Naive thymus-derived CD8-positive, alpha-beta T cell (primary cell): ENCODE measurements around the gene CTPS2. TPM values are rescaled to one million over a fixed set of nuclear protein-coding genes. Genes with fewer than 3 reads are reported as not detected.
"Not testable (repeated sequence)": the region's sequence is repeated elsewhere in the genome, so short reads cannot be mapped to it uniquely, and the experiment has no call there.

Experiments
- ATAC-seq, 2 donors: fragments of 150-1000 bp; cut with Tn5 transposase in 1 of 2; sonication (Bioruptor Pico), chemical (Tn5 transposase) in 1 of 2; 1 replicate in 1 of 2; 2 replicates in 1 of 2; pipeline ENCODE4 v1.10.0; 2021; ENCODE audit warnings: mild to moderate bottlenecking in 2 of 2, moderate library complexity in 2 of 2
- POLR2A ChIA-PET: fragments of 350-600 bp; sonication (Branson Sonifier 250); formaldehyde crosslinking; loops from one replicate; lab custom pipeline; 2021; ENCODE audit warnings: antibody characterized with exemption; lab: Charles Lee
- DNase-seq, 10 donors: peaks; one replicate each; pipeline versions ENCODE4 v3.0.0 to v3.0.0-alpha.2; 2020 to 2022
- H3K27ac Mint-ChIP-seq, 10 donors: one replicate each; pipeline ENCODE4 v1.8.0; 2020 to 2022; ENCODE audit warnings: mild to moderate bottlenecking in 10 of 10, mixed read lengths in 10 of 10, moderate library complexity in 4 of 10, inconsistent platforms in 1 of 10
- H3K27me3 Mint-ChIP-seq, 5 donors: one replicate each; pipeline ENCODE4 v1.8.0; 2021 to 2022; ENCODE audit warnings: mixed read lengths in 5 of 5
- H3K36me3 Mint-ChIP-seq, 3 donors: one replicate each; pipeline ENCODE4 v1.8.0; 2020 to 2022; ENCODE audit warnings: mixed read lengths in 3 of 3, mild to moderate bottlenecking in 2 of 3, inconsistent platforms in 1 of 3
- H3K4me1 Mint-ChIP-seq, 4 donors: one replicate each; pipeline ENCODE4 v1.8.0; 2021 to 2022; ENCODE audit warnings: mixed read lengths in 4 of 4
- H3K4me3 Mint-ChIP-seq, 10 donors: one replicate each; pipeline ENCODE4 v1.8.0; 2020 to 2022; ENCODE audit warnings: mild to moderate bottlenecking in 10 of 10, mixed read lengths in 10 of 10, moderate library complexity in 6 of 10, inconsistent platforms in 1 of 10
- H3K9me3 Mint-ChIP-seq, 9 donors: one replicate each; pipeline ENCODE4 v1.8.0; 2020 to 2022; ENCODE audit warnings: mixed read lengths in 9 of 9, mild to moderate bottlenecking in 3 of 9, inconsistent platforms in 1 of 9, moderate library complexity in 1 of 9
- polyA plus RNA-seq, 3 donors: library from polyadenylated mRNA; unstranded; fragments of 300-500 nt; fragmentation: Illumina TruSeq; gene quantifications; one replicate each; pipeline ENCODE4 v1.2.3, GENCODE V29; 2021
- total RNA-seq, 8 experiments: library from RNA in 2 of 8; stranded (reverse) in 2 of 8; gene quantifications; one replicate each; pipeline ENCODE4 v1.2.3 and lab custom pipeline; 2021 to 2026

Gene CTPS2, protein sequence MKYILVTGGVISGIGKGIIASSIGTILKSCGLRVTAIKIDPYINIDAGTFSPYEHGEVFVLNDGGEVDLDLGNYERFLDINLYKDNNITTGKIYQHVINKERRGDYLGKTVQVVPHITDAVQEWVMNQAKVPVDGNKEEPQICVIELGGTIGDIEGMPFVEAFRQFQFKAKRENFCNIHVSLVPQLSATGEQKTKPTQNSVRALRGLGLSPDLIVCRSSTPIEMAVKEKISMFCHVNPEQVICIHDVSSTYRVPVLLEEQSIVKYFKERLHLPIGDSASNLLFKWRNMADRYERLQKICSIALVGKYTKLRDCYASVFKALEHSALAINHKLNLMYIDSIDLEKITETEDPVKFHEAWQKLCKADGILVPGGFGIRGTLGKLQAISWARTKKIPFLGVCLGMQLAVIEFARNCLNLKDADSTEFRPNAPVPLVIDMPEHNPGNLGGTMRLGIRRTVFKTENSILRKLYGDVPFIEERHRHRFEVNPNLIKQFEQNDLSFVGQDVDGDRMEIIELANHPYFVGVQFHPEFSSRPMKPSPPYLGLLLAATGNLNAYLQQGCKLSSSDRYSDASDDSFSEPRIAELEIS
- 1 to 10 TPM; 7.8 to 8.2 TPM for total RNA-seq
- polyA plus RNA-seq: 1 to 10 TPM; 4.3 to 5.0 (median 4.5) TPM
- 5.1 to 21.7 (median 15.3) reads per million in 6 experiments for total RNA-seq (lab: John Stamatoyannopoulos, UW)

DNA sequence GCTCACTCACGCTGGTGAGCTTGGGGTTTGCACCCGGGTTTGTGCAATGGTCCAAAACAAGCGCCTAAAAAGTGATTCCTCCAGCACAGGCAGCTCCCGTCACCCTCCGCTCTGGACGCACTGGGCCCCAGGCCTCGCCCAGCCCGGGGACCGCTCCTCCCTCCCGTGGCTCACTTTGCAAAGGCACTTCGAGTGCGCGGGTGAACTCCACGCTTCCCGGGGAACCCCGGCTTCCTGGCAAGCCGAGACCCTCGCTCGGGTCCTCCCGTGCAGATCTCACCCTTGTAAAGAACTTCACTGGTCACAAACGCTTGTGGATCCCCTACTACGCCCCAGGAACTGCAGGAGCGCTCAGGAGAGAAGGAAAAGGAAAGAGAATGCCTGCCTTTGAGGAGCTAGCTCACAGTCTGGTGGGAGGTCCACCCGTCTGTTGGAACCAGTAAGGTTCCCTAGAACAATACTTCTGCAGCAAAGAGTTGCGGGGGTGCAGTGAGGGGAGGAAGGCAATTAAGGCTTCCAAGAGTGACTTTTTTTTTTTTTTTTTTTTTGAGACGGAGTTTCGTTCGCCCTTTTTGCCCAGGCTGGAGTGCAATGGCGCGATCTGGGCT is at the start of gene CTPS2:
Gene CTPS2 (minus strand): TSS at position 122 of the 608 bp plus-strand sequence. CDS start 9,767 bp downstream, outside the sequence.
- peak in 9 of 10 donors; percentile 19 to 64 (median 47) for DNase-seq
- H3K36me3 Mint-ChIP-seq: peaks cover 0 to 2% (median 0%) of the 10 kb centered on the region in 3 donors
- no peaks in the 10 kb centered on the region for H3K27me3 Mint-ChIP-seq
- H3K27ac Mint-ChIP-seq: peak within 1 kb of the TSS; percentile 83 to 95 (median 92)
- peaks cover 10 to 23% (median 18%) of the 10 kb centered on the region in 4 donors for H3K4me1 Mint-ChIP-seq
- H3K4me3 Mint-ChIP-seq: peak within 1 kb of the TSS; percentile 83 to 93 (median 90)
- ATAC-seq: peak; percentile 87
- H3K9me3 Mint-ChIP-seq: no peaks in the 10 kb centered on the region
- POLR2A ChIA-PET: interaction anchor here (0.6 to 1.1 kb wide), 5 partner anchors 73 to 1038 kb away, joined by 3 to 6 read pairs (median 4); partner anchors contain the start of genes AP1S2 and RBBP7

DNA sequence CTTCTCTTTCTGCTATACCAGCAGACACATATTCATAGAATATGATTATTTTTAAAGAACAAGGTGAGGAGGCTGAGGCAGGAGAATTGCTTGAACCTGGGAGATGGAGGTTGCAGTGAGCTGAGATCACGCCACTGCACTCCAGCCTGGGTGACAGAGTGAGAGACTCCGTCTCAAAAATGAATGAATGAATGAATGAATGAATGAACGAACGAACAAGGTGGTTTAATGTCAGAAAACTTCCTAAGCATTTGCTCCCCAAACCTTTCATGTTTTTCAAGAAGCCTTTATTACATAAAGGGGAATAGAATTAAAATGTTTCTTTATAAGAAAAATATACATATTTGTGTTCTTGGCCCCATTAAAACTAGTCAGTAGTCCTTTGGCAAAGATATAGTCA is 49.0 kb upstream of the CTPS2 start:
- H3K9me3 Mint-ChIP-seq: not testable (repeated sequence)
- POLR2A ChIA-PET: interaction anchor here (0.7 kb wide), 1 partner anchor 23 kb away, joined by 4 read pairs; no protein-coding TSS in a partner anchor

DNA sequence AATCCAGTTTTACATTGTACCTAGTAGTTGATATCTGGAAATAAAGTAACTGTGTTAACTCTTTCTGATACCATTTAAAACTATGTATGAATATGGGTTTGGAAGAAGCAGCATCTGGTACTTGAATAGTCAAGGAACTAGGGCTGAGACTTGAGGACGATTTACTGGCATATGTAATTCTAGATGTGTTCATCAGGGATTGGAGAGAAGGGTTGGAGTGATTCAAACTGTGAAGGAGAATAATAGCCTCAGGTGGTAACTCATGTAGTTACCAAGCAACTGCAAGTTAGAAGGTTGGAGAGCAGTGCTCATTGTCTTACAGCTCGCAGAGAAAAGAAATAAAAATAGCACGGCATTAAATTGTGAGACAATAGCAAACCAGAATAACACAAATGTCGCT is 44.3 kb upstream of the CTPS2 start:
- H3K4me1 Mint-ChIP-seq: peaks cover 0 to 3% (median 0%) of the 10 kb centered on the region in 4 donors
- no peak overlapping the region for H3K4me3 Mint-ChIP-seq
- DNase-seq (no peak), ATAC-seq (no peak)
- H3K27ac Mint-ChIP-seq: no peak overlapping the region
- peaks cover 9 to 66% (median 16%) of the 10 kb centered on the region in 3 donors for H3K36me3 Mint-ChIP-seq
- H3K27me3 Mint-ChIP-seq: no peaks in the 10 kb centered on the region
- POLR2A ChIA-PET: no interaction called here
- H3K9me3 Mint-ChIP-seq: no peaks in the 10 kb centered on the region

More for the DNA sequence above, 49.0 kb upstream of the CTPS2 start:
- H3K4me1 Mint-ChIP-seq, H3K27me3 Mint-ChIP-seq, ATAC-seq, H3K4me3 Mint-ChIP-seq, H3K27ac Mint-ChIP-seq, DNase-seq: not testable (repeated sequence)
- peaks cover 7 to 37% (median 7%) of the 10 kb centered on the region in 3 donors for H3K36me3 Mint-ChIP-seq

DNA sequence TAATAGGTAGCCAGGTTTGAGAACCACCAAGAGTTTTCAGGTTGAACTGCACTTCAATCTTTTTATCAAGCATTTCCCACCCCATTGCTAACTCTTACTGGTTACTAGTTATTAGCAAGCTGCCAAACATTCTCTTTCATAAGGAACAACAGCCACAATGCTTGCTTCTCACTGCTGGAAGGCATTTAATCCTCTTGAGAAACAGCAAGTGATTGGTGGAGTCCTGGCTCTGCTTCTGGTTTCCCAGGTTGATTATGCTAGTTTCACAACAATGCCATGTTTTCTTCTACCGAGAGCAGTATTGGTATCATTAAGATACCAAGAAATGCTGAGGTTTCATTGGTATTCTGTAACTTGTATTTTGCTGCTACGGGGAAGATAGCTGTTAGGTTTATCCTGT is 41.5 kb upstream of the CTPS2 start:
- Mint-ChIP-seq H3K27ac (peak overlapping the region in 1 of 10 donors; percentile 34), H3K4me1 (peaks cover 0 to 3% (median 0%) of the 10 kb centered on the region in 4 donors), H3K36me3 (peaks cover 7 to 56% (median 16%) of the 10 kb centered on the region in 3 donors), H3K9me3 (no peaks in the 10 kb centered on the region), H3K27me3 (no peaks in the 10 kb centered on the region), H3K4me3 (no peak overlapping the region)
- DNase-seq (no peak), ATAC-seq (no peak)
- POLR2A ChIA-PET: no interaction called here

DNA sequence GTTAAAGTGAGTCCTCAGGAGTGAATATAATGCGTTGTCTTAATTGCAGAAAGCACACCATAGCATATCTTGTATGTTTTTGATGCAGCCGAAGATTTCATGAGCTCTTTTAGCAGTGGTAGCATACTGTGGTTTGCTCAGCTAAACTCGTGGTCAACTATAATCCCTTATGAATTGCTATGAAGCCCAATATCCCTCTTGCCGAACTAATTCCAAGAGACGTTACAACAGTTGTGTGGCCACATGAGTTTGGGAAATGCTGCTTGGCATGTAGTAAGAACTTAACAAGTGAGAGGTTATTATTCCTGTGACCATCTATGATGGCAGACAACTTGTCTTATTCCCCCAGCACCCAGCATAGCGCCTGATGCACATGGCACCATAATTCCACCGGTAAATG is 37.7 kb upstream of the CTPS2 start:
- POLR2A ChIA-PET: interaction anchor here (0.5 kb wide), 1 partner anchor 31 kb away, joined by 3 read pairs; the partner anchor contains the start of gene SYAP1
- Mint-ChIP-seq H3K27me3 (no peaks in the 10 kb centered on the region), H3K4me3 (no peak overlapping the region), H3K36me3 (peaks cover 0 to 57% (median 5%) of the 10 kb centered on the region in 3 donors), H3K9me3 (no peaks in the 10 kb centered on the region), H3K4me1 (peaks cover 0 to 3% (median 0%) of the 10 kb centered on the region in 4 donors), H3K27ac (peak overlapping the region in 1 of 10 donors; percentile 63)
- DNase-seq: no peak
- no peak for ATAC-seq

DNA sequence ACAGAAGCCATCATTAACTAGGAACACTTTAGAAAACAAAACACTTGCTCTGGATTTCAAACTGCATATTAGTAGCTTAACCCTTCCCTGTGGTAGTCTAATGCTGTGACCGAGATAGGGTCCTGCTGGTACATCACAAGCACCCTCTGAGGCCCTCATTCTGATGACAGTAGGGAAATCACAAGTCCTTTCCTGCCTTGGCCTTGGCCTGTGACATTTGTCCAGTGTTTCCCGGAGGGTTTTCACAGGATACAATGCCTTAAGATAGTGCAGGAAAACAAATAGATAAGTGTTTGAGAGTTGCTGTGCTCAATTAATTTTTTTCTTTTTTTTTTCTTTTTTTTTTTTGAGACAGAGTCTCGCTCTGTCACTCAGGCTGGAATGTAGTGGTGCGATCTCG is 36.0 kb upstream of the CTPS2 start:
- peaks cover 0 to 3% (median 0%) of the 10 kb centered on the region in 4 donors for H3K4me1 Mint-ChIP-seq
- DNase-seq (no peak), ATAC-seq (no peak)
- H3K4me3 Mint-ChIP-seq: no peak overlapping the region
- H3K9me3 Mint-ChIP-seq: no peaks in the 10 kb centered on the region
- no peak overlapping the region for H3K27ac Mint-ChIP-seq
- H3K36me3 Mint-ChIP-seq: peaks cover 3 to 56% (median 5%) of the 10 kb centered on the region in 3 donors
- POLR2A ChIA-PET: no interaction called here
- H3K27me3 Mint-ChIP-seq: no peaks in the 10 kb centered on the region

DNA sequence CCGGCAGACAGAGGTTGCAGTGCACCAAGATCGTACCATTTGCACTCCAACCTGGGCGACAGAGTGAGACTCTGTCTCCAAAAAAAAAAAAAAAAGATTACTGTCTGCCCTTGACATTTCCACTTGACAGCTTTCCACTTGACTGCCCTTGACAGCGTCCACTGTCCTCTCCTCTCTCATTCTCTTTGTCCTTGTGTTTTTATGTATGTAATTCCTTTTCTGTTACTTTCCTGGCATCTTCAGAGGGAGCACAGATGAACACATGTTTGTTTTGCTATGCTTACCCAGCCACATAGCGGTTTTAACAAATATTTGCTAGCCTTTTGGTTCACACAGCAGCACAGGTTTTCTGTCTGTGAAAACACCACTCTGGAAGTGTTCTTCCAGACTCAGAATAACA is 33.2 kb upstream of the CTPS2 start:
- DNase-seq (no peak), ATAC-seq (no peak)
- Mint-ChIP-seq H3K27me3 (no peaks in the 10 kb centered on the region), H3K4me1 (no peaks in the 10 kb centered on the region), H3K9me3 (no peaks in the 10 kb centered on the region), H3K4me3 (no peak overlapping the region), H3K27ac (peak overlapping the region in 1 of 10 donors; percentile 71), H3K36me3 (peaks cover 3 to 67% (median 5%) of the 10 kb centered on the region in 3 donors)
- POLR2A ChIA-PET: no interaction called here

DNA sequence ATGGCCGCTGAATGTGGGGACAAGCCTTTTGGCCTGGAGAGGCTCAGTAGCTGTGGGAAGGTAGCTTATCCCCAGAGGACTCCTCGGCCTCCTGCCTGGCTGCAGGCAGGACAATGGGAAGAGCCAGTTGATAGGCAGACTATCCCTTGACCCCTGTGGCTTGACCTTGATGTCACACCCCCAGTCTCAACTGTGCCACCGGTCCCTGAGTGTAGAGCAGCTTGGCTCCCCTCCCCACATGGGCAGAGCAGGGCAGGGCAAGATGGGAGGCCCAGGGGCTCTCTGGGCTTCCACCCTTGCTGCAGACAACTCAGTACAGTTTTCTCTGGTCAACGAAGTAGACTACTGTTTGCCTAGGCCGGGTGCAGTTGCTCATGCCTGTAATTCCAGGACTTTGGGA is 32.6 kb upstream of the CTPS2 start:
- H3K4me3 Mint-ChIP-seq: peak overlapping the region in 1 of 10 donors; percentile 15
- POLR2A ChIA-PET: no interaction called here
- DNase-seq (no peak), ATAC-seq (no peak)
- H3K27ac Mint-ChIP-seq: peak overlapping the region in 4 of 10 donors; percentile 14 to 71 (median 39)
- no peaks in the 10 kb centered on the region for H3K27me3 Mint-ChIP-seq
- H3K9me3 Mint-ChIP-seq: no peaks in the 10 kb centered on the region
- no peaks in the 10 kb centered on the region for H3K4me1 Mint-ChIP-seq
- H3K36me3 Mint-ChIP-seq: peaks cover 3 to 67% (median 5%) of the 10 kb centered on the region in 3 donors

DNA sequence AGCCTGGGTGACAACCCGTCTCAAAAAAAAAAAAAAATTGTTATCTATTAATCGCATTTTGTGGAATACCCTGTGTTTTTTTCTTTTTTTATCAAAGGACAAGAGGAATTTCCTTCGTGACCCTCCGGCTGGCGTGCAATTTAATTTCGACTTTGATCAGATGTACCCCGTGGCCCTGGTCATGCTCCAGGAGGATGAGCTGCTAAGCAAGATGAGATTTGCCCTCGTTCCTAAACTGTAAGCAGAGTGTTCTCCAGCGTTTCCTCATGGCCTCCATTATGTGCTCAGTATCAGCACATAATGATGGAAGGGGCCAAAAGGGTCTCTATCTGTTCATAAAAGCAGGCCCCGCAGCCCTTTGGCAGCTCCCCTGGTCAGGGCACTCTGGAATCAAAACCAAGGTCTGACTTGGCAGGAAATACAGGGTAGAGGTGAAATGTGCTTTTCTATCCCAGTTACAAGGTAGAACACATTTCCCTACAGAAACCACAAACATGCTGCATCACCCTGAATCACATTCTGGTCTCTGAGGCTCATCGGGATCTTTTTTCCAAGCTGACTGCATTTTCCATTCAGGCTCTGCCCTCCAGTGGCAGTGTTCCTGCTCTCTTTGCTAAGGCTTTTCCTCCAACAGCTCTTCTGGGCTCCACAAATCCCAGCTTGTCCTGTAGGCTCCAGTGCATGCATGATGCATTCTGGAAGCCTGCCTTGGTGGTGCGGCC is 31.3 kb upstream of the CTPS2 start:
- Mint-ChIP-seq H3K4me3 (no peak overlapping the region), H3K27me3 (no peaks in the 10 kb centered on the region), H3K4me1 (no peaks in the 10 kb centered on the region), H3K36me3 (peaks cover 3 to 73% (median 5%) of the 10 kb centered on the region in 3 donors), H3K9me3 (no peaks in the 10 kb centered on the region), H3K27ac (peak overlapping the region in 1 of 10 donors; percentile 11)
- DNase-seq (no peak), ATAC-seq (no peak)
- POLR2A ChIA-PET: no interaction called here

DNA sequence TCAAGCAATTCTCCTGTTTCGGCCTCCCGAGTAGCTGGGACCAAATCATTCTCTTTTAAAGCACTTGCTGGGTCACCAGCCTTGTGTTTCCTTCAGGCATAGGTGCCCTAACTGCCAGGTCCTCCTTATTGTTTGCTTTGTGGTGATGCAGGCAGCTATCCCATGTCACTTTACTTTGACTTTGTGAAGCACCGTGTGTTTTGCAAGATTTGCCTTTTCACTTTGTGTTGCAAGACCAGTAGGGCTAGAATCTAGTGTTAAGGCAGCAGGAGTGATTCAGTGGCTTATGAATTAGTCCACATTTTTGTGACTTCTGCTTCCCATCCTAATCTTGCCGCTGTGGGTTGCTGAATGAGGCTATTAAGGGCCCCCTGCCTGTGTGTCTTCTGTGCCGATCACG is 27.1 kb upstream of the CTPS2 start:
- H3K36me3 Mint-ChIP-seq: peaks cover 3 to 71% (median 5%) of the 10 kb centered on the region in 3 donors
- no peak overlapping the region for H3K4me3 Mint-ChIP-seq
- no peaks in the 10 kb centered on the region for H3K9me3 Mint-ChIP-seq
- no peak for ATAC-seq
- no peak for DNase-seq
- POLR2A ChIA-PET: no interaction called here
- H3K27me3 Mint-ChIP-seq: no peaks in the 10 kb centered on the region
- H3K27ac Mint-ChIP-seq: peak overlapping the region in 4 of 10 donors; percentile 9 to 74 (median 44)
- H3K4me1 Mint-ChIP-seq: no peaks in the 10 kb centered on the region

DNA sequence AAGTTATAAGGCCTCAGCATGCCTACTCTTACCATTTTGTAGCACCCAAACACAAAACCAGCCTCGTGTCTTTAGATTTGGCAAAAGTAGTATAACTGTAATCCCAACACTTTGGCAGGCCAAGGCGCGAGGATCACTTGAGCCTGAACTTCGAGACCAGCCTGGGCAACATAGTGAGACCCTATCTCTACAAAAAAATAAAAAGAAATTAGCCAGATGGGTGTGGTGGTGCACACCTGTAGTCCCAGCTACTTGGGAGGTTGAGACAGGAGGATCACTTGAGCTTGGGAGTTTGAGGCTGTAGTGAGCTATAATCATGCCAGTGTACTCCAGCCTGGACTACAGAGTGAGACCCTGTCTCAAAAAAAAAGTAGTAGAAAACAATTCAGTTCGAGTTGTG is 24.6 kb upstream of the CTPS2 start:
- POLR2A ChIA-PET: no interaction called here
- H3K27ac Mint-ChIP-seq: no peak overlapping the region
- no peaks in the 10 kb centered on the region for H3K9me3 Mint-ChIP-seq
- DNase-seq: no peak
- peaks cover 0 to 56% (median 0%) of the 10 kb centered on the region in 3 donors for H3K36me3 Mint-ChIP-seq
- H3K27me3 Mint-ChIP-seq: no peaks in the 10 kb centered on the region
- ATAC-seq: no peak
- no peak overlapping the region for H3K4me3 Mint-ChIP-seq
- peaks cover 3 to 8% (median 6%) of the 10 kb centered on the region in 4 donors for H3K4me1 Mint-ChIP-seq

DNA sequence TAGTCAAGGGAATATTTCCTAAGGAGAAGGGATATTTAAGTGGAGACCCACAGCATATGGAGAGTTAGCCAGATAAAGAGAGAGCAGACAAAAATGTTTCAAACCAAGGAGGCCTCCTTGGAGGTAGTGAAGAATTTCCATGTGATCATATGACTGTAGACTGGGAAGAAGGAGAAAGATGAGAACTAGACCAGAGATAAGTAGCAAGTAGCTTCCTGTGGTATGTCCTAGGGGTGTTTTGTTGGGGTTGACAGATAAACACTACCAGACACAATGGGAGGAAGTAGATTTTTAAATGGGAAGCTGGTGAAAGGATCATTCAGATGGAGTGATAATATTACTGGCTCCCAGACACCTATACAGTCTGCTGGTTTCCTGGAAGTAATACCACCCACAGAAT is 20.5 kb upstream of the CTPS2 start:
- peak overlapping the region in 2 of 10 donors; percentile 14 to 56 for H3K27ac Mint-ChIP-seq
- no peak overlapping the region for H3K4me3 Mint-ChIP-seq
- H3K36me3 Mint-ChIP-seq: peaks cover 0 to 27% (median 0%) of the 10 kb centered on the region in 3 donors
- DNase-seq (no peak), ATAC-seq (no peak)
- H3K9me3 Mint-ChIP-seq: no peaks in the 10 kb centered on the region
- POLR2A ChIA-PET: no interaction called here
- peaks cover 4 to 8% (median 6%) of the 10 kb centered on the region in 4 donors for H3K4me1 Mint-ChIP-seq
- no peaks in the 10 kb centered on the region for H3K27me3 Mint-ChIP-seq
